Activated CD8-positive, alpha-beta T cell treated with anti-CD3 and anti-CD28 coated beads for 36 hours (primary cell): ENCODE data around the gene ZFYVE28. TPM values are rescaled to one million over a fixed set of nuclear protein-coding genes. Genes with fewer than 3 reads are reported as not detected.

Experiments
- ATAC-seq: fragments of 200-7000 bp; cut with Tn5 transposase; one replicate; pipeline ENCODE4 v1.10.0; 2021; ENCODE audit warnings: mild to moderate bottlenecking, moderate library complexity
- CTCF ChIA-PET: fragments of 350-600 bp; sonication (Branson Sonifier 250); formaldehyde crosslinking; loops from one replicate; lab custom pipeline; 2021; ENCODE audit warnings: antibody characterized with exemption; lab: Charles Lee
- POLR2A ChIA-PET: fragments of 350-600 bp; sonication (Branson Sonifier 250); formaldehyde crosslinking; loops from one replicate; lab custom pipeline; 2021; ENCODE audit warnings: antibody characterized with exemption; lab: Charles Lee
- DNase-seq: peaks from one replicate; pipeline ENCODE4 v3.0.0-alpha.2; 2020
- H3K27ac Mint-ChIP-seq: one replicate; pipeline ENCODE4 v1.8.0; 2021; ENCODE audit warnings: mild to moderate bottlenecking, mixed read lengths
- H3K27me3 Mint-ChIP-seq: one replicate; pipeline ENCODE4 v1.8.0; 2021; ENCODE audit warnings: mixed read lengths
- H3K36me3 Mint-ChIP-seq: one replicate; pipeline ENCODE4 v1.8.0; 2021; ENCODE audit warnings: low read depth, mixed read lengths
- H3K4me1 Mint-ChIP-seq: one replicate; pipeline ENCODE4 v1.8.0; 2021; ENCODE audit warnings: low read depth, mixed read lengths
- H3K4me3 Mint-ChIP-seq: one replicate; pipeline ENCODE4 v1.8.0; 2021; ENCODE audit warnings: mild to moderate bottlenecking, moderate library complexity, mixed read lengths
- H3K9me3 Mint-ChIP-seq: one replicate; pipeline ENCODE4 v1.8.0; 2021; ENCODE audit warnings: mixed read lengths
- intact Hi-C: fragments of 100-400 bp; cut with micrococcal nuclease; formaldehyde crosslinking; loops from one replicate; pipeline ENCODE4 v1.10.0; 2022
- total RNA-seq, 2 experiments: library from RNA; stranded (reverse); gene quantifications; one replicate each; pipeline ENCODE4 v1.2.3, GENCODE V29; 2021
- TF ChIP-seq, protein P1 (sequence below): fragments of 200-600 bp; IDR thresholded peaks from one replicate; pipeline ENCODE4 v1.8.0; 2022; ENCODE audit warnings: antibody characterized with exemption, mild to moderate bottlenecking

Gene ZFYVE28
- total RNA-seq, 2 experiments from 2014 or later, result 4.9 to 7.0 TPM

DNA sequence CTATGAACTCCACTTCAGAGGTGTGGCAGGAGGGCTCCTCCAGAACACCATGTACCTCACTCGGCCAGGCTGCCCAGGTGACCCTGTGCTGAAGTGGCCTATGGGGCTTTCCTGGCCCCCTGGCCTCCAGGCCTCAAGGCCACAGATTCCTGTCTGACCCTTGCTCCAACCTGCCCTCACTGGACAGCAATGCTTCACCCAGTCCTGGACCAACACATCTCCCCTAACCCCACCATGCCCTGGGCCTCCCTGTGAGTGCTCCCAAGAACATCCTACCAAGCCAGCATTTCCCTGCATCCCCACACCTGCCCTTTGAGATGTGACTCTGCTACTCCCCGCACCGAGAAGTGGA, 10.5 kb downstream of the ZFYVE28 start:
- peaks cover 35% of the 10 kb centered on the region for H3K4me1 Mint-ChIP-seq

DNA sequence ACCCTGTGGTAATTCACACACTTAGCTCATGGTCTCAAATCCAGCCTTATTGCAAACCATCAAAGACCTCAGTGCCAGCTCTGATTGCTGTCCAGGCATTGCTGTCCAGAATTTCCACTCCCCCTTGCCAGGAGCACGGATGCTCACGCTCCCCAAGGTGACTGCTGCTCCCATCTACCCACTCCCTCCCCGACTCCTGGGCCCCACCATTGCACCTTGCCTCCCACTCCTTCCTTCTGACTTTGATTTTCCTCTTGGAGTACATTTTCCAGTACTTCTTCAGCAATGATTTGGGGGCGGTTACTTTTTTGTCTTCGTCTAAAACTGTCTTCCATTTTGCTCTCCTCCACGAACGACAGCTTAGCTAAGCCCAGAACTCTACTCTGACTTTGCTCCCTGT, 11.5 kb downstream of the ZFYVE28 start:
- TF ChIP-seq, protein P1, sequence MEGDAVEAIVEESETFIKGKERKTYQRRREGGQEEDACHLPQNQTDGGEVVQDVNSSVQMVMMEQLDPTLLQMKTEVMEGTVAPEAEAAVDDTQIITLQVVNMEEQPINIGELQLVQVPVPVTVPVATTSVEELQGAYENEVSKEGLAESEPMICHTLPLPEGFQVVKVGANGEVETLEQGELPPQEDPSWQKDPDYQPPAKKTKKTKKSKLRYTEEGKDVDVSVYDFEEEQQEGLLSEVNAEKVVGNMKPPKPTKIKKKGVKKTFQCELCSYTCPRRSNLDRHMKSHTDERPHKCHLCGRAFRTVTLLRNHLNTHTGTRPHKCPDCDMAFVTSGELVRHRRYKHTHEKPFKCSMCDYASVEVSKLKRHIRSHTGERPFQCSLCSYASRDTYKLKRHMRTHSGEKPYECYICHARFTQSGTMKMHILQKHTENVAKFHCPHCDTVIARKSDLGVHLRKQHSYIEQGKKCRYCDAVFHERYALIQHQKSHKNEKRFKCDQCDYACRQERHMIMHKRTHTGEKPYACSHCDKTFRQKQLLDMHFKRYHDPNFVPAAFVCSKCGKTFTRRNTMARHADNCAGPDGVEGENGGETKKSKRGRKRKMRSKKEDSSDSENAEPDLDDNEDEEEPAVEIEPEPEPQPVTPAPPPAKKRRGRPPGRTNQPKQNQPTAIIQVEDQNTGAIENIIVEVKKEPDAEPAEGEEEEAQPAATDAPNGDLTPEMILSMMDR, result no peak
- H3K4me3 Mint-ChIP-seq, result no peak overlapping the region
- CTCF ChIA-PET, result interaction anchor here (1.2 to 1.3 kb wide), 2 partner anchors 21 to 35 kb away, joined by 3 to 4 read pairs; no protein-coding TSS in a partner anchor

More for the DNA sequence above, 10.5 kb downstream of the ZFYVE28 start:
- intact Hi-C loops, result no loop called here
- TF ChIP-seq, protein P1, result no peak
- no peaks in the 10 kb centered on the region for H3K27me3 Mint-ChIP-seq
- ChIA-PET CTCF (no interaction called here), POLR2A (interaction anchor here (1.3 kb wide), 2 partner anchors 20 to 61 kb away, joined by 3 to 4 read pairs; partner anchors contain the start of gene RNF4)
- no peaks in the 10 kb centered on the region for H3K9me3 Mint-ChIP-seq
- H3K4me3 Mint-ChIP-seq, result no peak overlapping the region
- H3K27ac Mint-ChIP-seq, result no peak overlapping the region
- no peak for ATAC-seq
- no peaks in the 10 kb centered on the region for H3K36me3 Mint-ChIP-seq
- DNase-seq, result no peak

DNA sequence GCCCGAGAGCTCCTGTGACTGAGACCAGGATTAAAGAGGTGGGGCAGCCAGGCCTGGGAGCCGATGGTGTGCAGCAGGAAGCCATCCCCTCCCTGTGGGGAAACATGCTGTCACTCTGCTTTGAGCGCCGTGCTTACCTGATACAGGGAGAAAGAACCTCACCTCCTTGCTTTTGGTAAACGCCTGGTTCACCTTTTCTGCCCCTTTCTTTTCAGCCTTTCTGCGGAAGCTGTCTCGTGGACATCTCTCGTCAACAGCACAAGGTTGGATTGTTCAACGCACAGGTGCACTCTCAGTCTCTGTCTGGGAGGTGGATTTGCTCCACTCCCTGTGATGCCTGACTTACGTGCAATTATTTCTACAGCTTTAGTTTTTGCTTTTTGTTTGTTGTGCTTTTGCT, 12.0 kb downstream of the ZFYVE28 start:
- CTCF ChIA-PET, result interaction anchor here (1.2 to 1.3 kb wide), 2 partner anchors 22 to 35 kb away, joined by 3 to 4 read pairs; no protein-coding TSS in a partner anchor
- Mint-ChIP-seq H3K27ac (no peak overlapping the region), H3K36me3 (no peaks in the 10 kb centered on the region), H3K9me3 (no peaks in the 10 kb centered on the region), H3K27me3 (no peaks in the 10 kb centered on the region), H3K4me1 (peaks cover 34% of the 10 kb centered on the region), H3K4me3 (no peak overlapping the region)
- DNase-seq (no peak), ATAC-seq (no peak)
- intact Hi-C loops, result no loop called here
- TF ChIP-seq, protein P1, result no peak
- POLR2A ChIA-PET, result interaction anchor here (1.0 kb wide), 1 partner anchor 38 kb away, joined by 3 read pairs; no protein-coding TSS in a partner anchor

More for the DNA sequence above, 11.5 kb downstream of the ZFYVE28 start:
- POLR2A ChIA-PET, result interaction anchor here (1.0 kb wide), 1 partner anchor 39 kb away, joined by 3 read pairs; no protein-coding TSS in a partner anchor
- Mint-ChIP-seq H3K4me1 (peaks cover 34% of the 10 kb centered on the region), H3K36me3 (no peaks in the 10 kb centered on the region), H3K27me3 (no peaks in the 10 kb centered on the region), H3K27ac (no peak overlapping the region), H3K9me3 (no peaks in the 10 kb centered on the region)
- DNase-seq (no peak), ATAC-seq (no peak)
- intact Hi-C loops, result no loop called here

DNA sequence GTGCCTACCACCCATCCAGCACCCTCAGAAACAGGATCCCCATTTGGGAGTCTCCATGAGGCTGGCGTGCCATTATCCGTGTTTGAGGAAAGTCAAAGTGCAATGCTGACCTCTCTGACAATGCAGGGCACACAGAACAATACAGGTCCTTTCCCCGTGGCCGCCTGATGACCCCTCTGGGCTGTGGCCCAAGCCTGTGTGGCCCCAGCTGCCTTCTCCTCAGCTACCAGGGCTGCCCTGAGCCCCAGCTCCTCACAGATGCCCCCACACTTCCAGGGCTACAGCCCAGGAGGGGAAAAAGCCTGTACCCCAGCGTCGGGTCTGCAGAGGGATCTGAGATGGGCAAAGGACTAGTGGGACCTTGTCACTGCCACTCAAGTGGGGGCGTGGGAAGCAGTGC, 15.5 kb downstream of the ZFYVE28 start:
- Mint-ChIP-seq H3K27ac (no peak overlapping the region), H3K4me1 (peaks cover 20% of the 10 kb centered on the region), H3K36me3 (no peaks in the 10 kb centered on the region), H3K27me3 (peaks cover 2% of the 10 kb centered on the region), H3K4me3 (no peak overlapping the region), H3K9me3 (no peaks in the 10 kb centered on the region)
- POLR2A ChIA-PET, result interaction anchor here (1.9 kb wide), 1 partner anchor 11 kb away, joined by 22 read pairs; no protein-coding TSS in a partner anchor
- CTCF ChIA-PET, result interaction anchor here (1.8 to 1.9 kb wide), 2 partner anchors 10 to 16 kb away, joined by 4 to 7 read pairs; partner anchors contain the start of genes CFAP99 and ZFYVE28
- ATAC-seq, result no peak
- TF ChIP-seq, protein P1, result no peak
- no peak for DNase-seq
- intact Hi-C loops, result no loop called here
